ENCODE results near the gene COL5A2. TPM values are rescaled to one million over a fixed set of nuclear protein-coding genes. Genes with fewer than 3 reads are reported as not detected.

Gene COL5A2
- total and polyA plus RNA-seq, 2 donors (not counting 3 experiments of a cell fraction or from before 2014, with no cell fraction given): 47.4 to 123 TPM

- Histone ChIP-seq H3K4me1 (ENCODE audit: control insufficient read depth, extremely low read depth, insufficient read depth, low read length) (peaks cover 3% of the 10 kb centered on the region), H3K36me3 (ENCODE audit: control insufficient read depth in 2 of 2, extremely low read depth in 1 of 2, insufficient read depth in 2 of 2, low read length in 2 of 2) (no peaks in the 10 kb centered on the region), H3K9me3 (replicated peaks; ENCODE audit: control insufficient read depth, insufficient read depth, low read length) (no peaks in the 10 kb centered on the region), H3K27me3 (ENCODE audit: control insufficient read depth in 2 of 2, insufficient read depth in 2 of 2, low read length in 2 of 2) (no peaks in the 10 kb centered on the region), H3K4me2 (ENCODE audit: insufficient read depth, low read length) (peak overlapping the region; percentile 88), H3K9me1 (replicated peaks; ENCODE audit: control insufficient read depth, extremely low read depth, insufficient read depth, low read length) (peaks cover 3% of the 10 kb centered on the region), H3K27ac (ENCODE audit: insufficient read depth, low read depth, low read length) (no peak overlapping the region), H2AFZ (ENCODE audit: low read depth, low read length) (no peak overlapping the region), H3K4me3 (replicated peaks in 1 of 3; ENCODE audit: insufficient read depth in 1 of 3, low read depth in 1 of 3, low read length in 3 of 3) (no peak overlapping the region), H4K20me1 (replicated peaks; ENCODE audit: control insufficient read depth, extremely low read depth, insufficient read depth, low read length) (no peaks in the 10 kb centered on the region), H3K79me2 (ENCODE audit: control insufficient read depth, insufficient read depth, low read length) (no peaks in the 10 kb centered on the region), H3K9ac (replicated peaks; ENCODE audit: extremely low read depth, insufficient read depth, low read length) (no peak overlapping the region)
- BruUV-seq (replicated peaks): no TSS peak
- intact Hi-C loops (cut with micrococcal nuclease): no loop called here
- TF ChIP-seq GATA2 (IDR thresholded peaks at IDR 0.05; ENCODE audit: insufficient read depth, insufficient read length, low read depth, low read length): no peak
- no peak for TF ChIP-seq FOS (IDR thresholded peaks at IDR 0.05; ENCODE audit: borderline replicate concordance, insufficient read depth, low read length)
- no peak for TF ChIP-seq EZH2 (IDR thresholded peaks at IDR 0.05; ENCODE audit: borderline replicate concordance, low read depth, low read length, severe bottlenecking)
- ChIA-PET POLR2A (no interaction called here), CTCF (interaction anchor here (1.3 to 1.4 kb wide), 2 partner anchors 183 to 308 kb away, joined by 3 to 5 read pairs; no protein-coding TSS in a partner anchor)
- DNase-seq (ENCODE audit: low read depth, low spot score): peak; percentile 62
- dilution Hi-C loops (cut with MboI; ENCODE audit: extremely low pct_ligation_motif_present, low sequenced_read_pairs): no loop called here
- FAIRE-seq: no peak
Observed at GRCh38 chr2:189104934-189105333, 74.6 kb downstream of the COL5A2 start.

- H3K79me2 ChIP-seq (ENCODE audit: control insufficient read depth, insufficient read depth, low read length): no peaks in the 10 kb centered on the region
- DNase-seq (ENCODE audit: low read depth, low spot score) (no peak), FAIRE-seq (no peak)
- no peak for TF ChIP-seq GATA2 (IDR thresholded peaks at IDR 0.05; ENCODE audit: insufficient read depth, insufficient read length, low read depth, low read length)
- no peak for TF ChIP-seq FOS (IDR thresholded peaks at IDR 0.05; ENCODE audit: borderline replicate concordance, insufficient read depth, low read length)
- TF ChIP-seq POLR2A (IDR thresholded peaks at IDR 0.05; ENCODE audit: low read depth, low read length): no peak
- no peak for TF ChIP-seq MAX (IDR thresholded peaks at IDR 0.05; ENCODE audit: insufficient read depth, insufficient read length)
- TF ChIP-seq EZH2 (IDR thresholded peaks at IDR 0.05; ENCODE audit: borderline replicate concordance, low read depth, low read length, severe bottlenecking): no peak
- TF ChIP-seq POLR2AphosphoS5 (IDR thresholded peaks at IDR 0.05; ENCODE audit: insufficient read depth, low read depth, low read length): no peak
- TF ChIP-seq JUN (IDR thresholded peaks at IDR 0.05; ENCODE audit: borderline replicate concordance, insufficient read depth, insufficient read length, low read depth): no peak
- no peak for TF ChIP-seq MYC (IDR thresholded peaks at IDR 0.05; ENCODE audit: low read depth, low read length)
- no peak for TF ChIP-seq CTCF (IDR thresholded peaks at IDR 0.05; ENCODE audit: extremely low read depth in 1 of 2, insufficient read depth in 1 of 2, low read depth in 1 of 2, low read length in 2 of 2)
- BruUV-seq (replicated peaks): no TSS peak
- no peak overlapping the region for H3K9ac ChIP-seq (replicated peaks; ENCODE audit: extremely low read depth, insufficient read depth, low read length)
- dilution Hi-C loops (cut with MboI; ENCODE audit: extremely low pct_ligation_motif_present, low sequenced_read_pairs): no loop called here
- no peak overlapping the region for H2AFZ ChIP-seq (ENCODE audit: low read depth, low read length)
- no peak overlapping the region for H3K27ac ChIP-seq (ENCODE audit: insufficient read depth, low read depth, low read length)
- H3K36me3 ChIP-seq (ENCODE audit: control insufficient read depth in 2 of 2, extremely low read depth in 1 of 2, insufficient read depth in 2 of 2, low read length in 2 of 2): no peaks in the 10 kb centered on the region
- H3K9me3 ChIP-seq (replicated peaks; ENCODE audit: control insufficient read depth, insufficient read depth, low read length): no peaks in the 10 kb centered on the region
- H4K20me1 ChIP-seq (replicated peaks; ENCODE audit: control insufficient read depth, extremely low read depth, insufficient read depth, low read length): no peaks in the 10 kb centered on the region
- peaks cover 5% of the 10 kb centered on the region for H3K4me1 ChIP-seq (ENCODE audit: control insufficient read depth, extremely low read depth, insufficient read depth, low read length)
- ChIA-PET CTCF (interaction anchor here (1.7 kb wide), 1 partner anchor 75 kb away, joined by 5 read pairs; no protein-coding TSS in a partner anchor), POLR2A (no interaction called here)
- no peak overlapping the region for H3K4me2 ChIP-seq (ENCODE audit: insufficient read depth, low read length)
- no peak overlapping the region for H3K4me3 ChIP-seq (replicated peaks in 1 of 3; ENCODE audit: insufficient read depth in 1 of 3, low read depth in 1 of 3, low read length in 3 of 3)
- no peaks in the 10 kb centered on the region for H3K27me3 ChIP-seq (ENCODE audit: control insufficient read depth in 2 of 2, insufficient read depth in 2 of 2, low read length in 2 of 2)
- H3K9me1 ChIP-seq (replicated peaks; ENCODE audit: control insufficient read depth, extremely low read depth, insufficient read depth, low read length): peaks cover 3% of the 10 kb centered on the region
- intact Hi-C loops (cut with micrococcal nuclease): no loop called here
Observed at GRCh38 chr2:189102735-189103134, 76.8 kb downstream of the COL5A2 start.

Data from endothelial cell of umbilical vein (primary cell).